ENCODE measurements around the gene SLC6A17.

SLC6A17 gene

DNA sequence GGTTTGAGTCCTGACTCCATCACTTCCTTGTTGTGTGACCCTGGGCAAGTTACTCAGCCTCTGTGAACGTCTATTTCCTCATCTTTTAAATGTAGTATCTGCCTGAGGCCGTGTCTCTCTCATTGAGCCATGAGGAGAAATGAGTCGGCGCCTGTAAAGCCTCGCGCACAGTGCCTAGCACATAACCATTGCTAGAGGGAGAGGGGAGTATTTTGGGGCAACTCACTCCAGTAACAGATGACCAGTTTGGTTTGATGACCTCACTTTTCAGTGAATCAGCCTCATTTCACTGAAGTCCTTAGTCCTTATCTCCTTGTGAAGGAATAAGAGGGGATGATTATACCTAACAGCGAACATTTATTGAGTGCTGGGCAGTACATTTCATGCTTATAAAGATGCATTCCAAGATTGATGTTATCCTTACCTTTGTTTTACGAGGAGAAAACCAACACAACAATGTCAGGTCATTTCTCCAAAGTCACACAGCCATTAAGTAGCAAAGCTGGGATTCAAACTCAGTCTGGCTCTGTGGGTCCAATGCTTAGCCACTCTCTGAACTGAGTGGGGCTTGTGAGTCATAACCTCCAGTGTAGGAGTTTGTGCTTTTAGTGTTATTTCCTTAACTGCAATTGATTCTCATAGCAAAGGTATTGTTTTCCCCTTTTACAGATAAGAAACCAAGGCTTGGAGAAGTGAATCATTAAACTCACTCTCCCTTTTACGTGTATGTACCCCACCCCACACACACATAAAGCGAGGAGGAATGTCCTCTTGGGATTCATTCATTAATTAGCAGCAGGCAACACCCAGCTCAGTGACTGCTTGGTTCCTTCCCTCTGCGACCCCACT is 85.8 kb downstream of the SLC6A17 start:
- H3K36me3 ChIP-seq (ENCODE audit: control insufficient read depth in 1 of 2, insufficient read depth in 2 of 2, low read length in 2 of 2), result no peaks in the 10 kb centered on the region
- no peak overlapping the region for H3K4me3 ChIP-seq (ENCODE audit: low read depth, low read length)
- H4K8ac ChIP-seq (ENCODE audit: low read depth, low read length), result no peak overlapping the region
- H2AK5ac ChIP-seq (ENCODE audit: low read length), result no peak overlapping the region
- H3K4me1 ChIP-seq (ENCODE audit: control insufficient read depth in 1 of 2, insufficient read depth in 2 of 2, low read length in 2 of 2), result peaks cover 3 to 8% of the 10 kb centered on the region in 2 experiments
- no peak overlapping the region for H3K18ac ChIP-seq (ENCODE audit: low read length)
- H3K4me2 ChIP-seq (ENCODE audit: low read length), result no peak overlapping the region
- no peaks in the 10 kb centered on the region for H3K79me1 ChIP-seq (ENCODE audit: low read length)
- H4K91ac ChIP-seq (ENCODE audit: low read depth, low read length), result no peak overlapping the region
- peak; percentile 81 to 83 for DNase-seq
- H2AFZ ChIP-seq (ENCODE audit: insufficient read depth, low read length, poor library complexity), result no peak overlapping the region
- no peaks in the 10 kb centered on the region for H3K79me2 ChIP-seq (ENCODE audit: control insufficient read depth, insufficient read depth, low read length, poor library complexity)
- H4K12ac ChIP-seq (ENCODE audit: low read depth, low read length), result no peak overlapping the region
- peaks cover 3% of the 10 kb centered on the region for H3K9me3 ChIP-seq (ENCODE audit: insufficient read depth, low read depth, low read length)
- no peak overlapping the region for H3K4ac ChIP-seq (ENCODE audit: low read depth, low read length)
- H3K14ac ChIP-seq (ENCODE audit: low read length), result no peak overlapping the region
- H2BK120ac ChIP-seq (ENCODE audit: insufficient read depth, low read length, poor library complexity), result no peak overlapping the region
- H2BK12ac ChIP-seq (ENCODE audit: low read length), result no peak overlapping the region
- no CpG with 5 or more reads among the region's 11 CpGs for WGBS (ENCODE audit: extremely low coverage, insufficient coverage, insufficient read length)
- no peaks in the 10 kb centered on the region for H3K27me3 ChIP-seq (ENCODE audit: insufficient read depth, low read length)
- no peak overlapping the region for H3K27ac ChIP-seq (ENCODE audit: low read depth, low read length)
- no peak overlapping the region for H2BK5ac ChIP-seq (ENCODE audit: low read depth, low read length, poor library complexity)
- no peak overlapping the region for H3K23ac ChIP-seq (ENCODE audit: low read length)
- H3K9ac ChIP-seq (ENCODE audit: low read length), result no peak overlapping the region

DNA sequence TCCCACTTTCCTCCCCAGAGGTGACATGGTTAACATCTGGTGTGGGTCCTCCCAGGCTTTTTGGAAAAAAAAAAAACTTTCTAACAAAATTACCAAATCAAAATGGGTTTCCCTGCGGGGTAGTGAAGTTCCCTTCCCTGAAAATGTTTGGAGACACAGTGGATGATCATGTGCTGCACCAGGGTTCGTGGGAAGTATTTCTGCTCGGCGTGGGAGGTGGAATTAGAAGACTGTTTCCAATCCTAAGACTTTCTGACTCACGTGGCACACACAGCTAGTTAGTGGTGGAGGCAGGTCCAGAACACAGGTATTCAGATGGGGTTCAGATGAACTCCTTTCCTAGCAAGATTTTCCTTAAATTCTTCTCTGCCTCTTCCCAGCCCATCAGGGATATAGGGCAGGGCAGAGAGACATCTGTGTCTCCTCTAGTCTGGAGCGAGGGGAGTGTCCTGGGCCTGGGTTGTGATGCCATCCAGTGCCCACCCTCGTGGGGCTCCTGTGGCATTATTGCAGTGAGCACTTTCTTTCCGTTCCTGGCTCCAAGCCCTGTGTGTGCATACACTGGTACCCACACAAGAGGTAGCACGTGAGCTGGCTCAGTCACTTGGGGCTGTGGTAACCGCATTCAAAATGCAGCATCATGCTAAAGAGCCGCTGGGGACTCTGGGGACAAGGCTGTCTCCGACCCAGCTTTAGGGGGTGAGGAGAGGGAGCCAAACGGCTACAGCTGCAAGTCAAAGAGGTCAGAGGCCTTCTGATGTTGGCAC is 87.3 kb downstream of the SLC6A17 start:
- Histone ChIP-seq H4K8ac (ENCODE audit: low read depth, low read length) (no peak overlapping the region), H3K4ac (ENCODE audit: low read depth, low read length) (no peak overlapping the region), H3K4me1 (ENCODE audit: control insufficient read depth in 1 of 2, insufficient read depth in 2 of 2, low read length in 2 of 2) (peaks cover 3 to 8% of the 10 kb centered on the region in 2 experiments), H3K36me3 (ENCODE audit: control insufficient read depth in 1 of 2, insufficient read depth in 2 of 2, low read length in 2 of 2) (no peaks in the 10 kb centered on the region), H3K18ac (ENCODE audit: low read length) (no peak overlapping the region), H3K79me1 (ENCODE audit: low read length) (no peaks in the 10 kb centered on the region), H2AK5ac (ENCODE audit: low read length) (no peak overlapping the region), H4K12ac (ENCODE audit: low read depth, low read length) (no peak overlapping the region), H3K79me2 (ENCODE audit: control insufficient read depth, insufficient read depth, low read length, poor library complexity) (no peaks in the 10 kb centered on the region), H3K9ac (ENCODE audit: low read length) (no peak overlapping the region), H3K27me3 (ENCODE audit: insufficient read depth, low read length) (no peaks in the 10 kb centered on the region), H3K9me3 (ENCODE audit: insufficient read depth, low read depth, low read length) (no peaks in the 10 kb centered on the region), H2BK5ac (ENCODE audit: low read depth, low read length, poor library complexity) (no peak overlapping the region), H3K4me3 (ENCODE audit: low read depth, low read length) (no peak overlapping the region), H2AFZ (ENCODE audit: insufficient read depth, low read length, poor library complexity) (no peak overlapping the region), H2BK120ac (ENCODE audit: insufficient read depth, low read length, poor library complexity) (no peak overlapping the region), H2BK12ac (ENCODE audit: low read length) (no peak overlapping the region), H3K4me2 (ENCODE audit: low read length) (no peak overlapping the region), H4K91ac (ENCODE audit: low read depth, low read length) (no peak overlapping the region), H3K23ac (ENCODE audit: low read length) (no peak overlapping the region), H3K14ac (ENCODE audit: low read length) (no peak overlapping the region), H3K27ac (ENCODE audit: low read depth, low read length) (no peak overlapping the region)
- WGBS (ENCODE audit: extremely low coverage, insufficient coverage, insufficient read length), result no CpG with 5 or more reads among the region's 13 CpGs
- no peak for DNase-seq

DNA sequence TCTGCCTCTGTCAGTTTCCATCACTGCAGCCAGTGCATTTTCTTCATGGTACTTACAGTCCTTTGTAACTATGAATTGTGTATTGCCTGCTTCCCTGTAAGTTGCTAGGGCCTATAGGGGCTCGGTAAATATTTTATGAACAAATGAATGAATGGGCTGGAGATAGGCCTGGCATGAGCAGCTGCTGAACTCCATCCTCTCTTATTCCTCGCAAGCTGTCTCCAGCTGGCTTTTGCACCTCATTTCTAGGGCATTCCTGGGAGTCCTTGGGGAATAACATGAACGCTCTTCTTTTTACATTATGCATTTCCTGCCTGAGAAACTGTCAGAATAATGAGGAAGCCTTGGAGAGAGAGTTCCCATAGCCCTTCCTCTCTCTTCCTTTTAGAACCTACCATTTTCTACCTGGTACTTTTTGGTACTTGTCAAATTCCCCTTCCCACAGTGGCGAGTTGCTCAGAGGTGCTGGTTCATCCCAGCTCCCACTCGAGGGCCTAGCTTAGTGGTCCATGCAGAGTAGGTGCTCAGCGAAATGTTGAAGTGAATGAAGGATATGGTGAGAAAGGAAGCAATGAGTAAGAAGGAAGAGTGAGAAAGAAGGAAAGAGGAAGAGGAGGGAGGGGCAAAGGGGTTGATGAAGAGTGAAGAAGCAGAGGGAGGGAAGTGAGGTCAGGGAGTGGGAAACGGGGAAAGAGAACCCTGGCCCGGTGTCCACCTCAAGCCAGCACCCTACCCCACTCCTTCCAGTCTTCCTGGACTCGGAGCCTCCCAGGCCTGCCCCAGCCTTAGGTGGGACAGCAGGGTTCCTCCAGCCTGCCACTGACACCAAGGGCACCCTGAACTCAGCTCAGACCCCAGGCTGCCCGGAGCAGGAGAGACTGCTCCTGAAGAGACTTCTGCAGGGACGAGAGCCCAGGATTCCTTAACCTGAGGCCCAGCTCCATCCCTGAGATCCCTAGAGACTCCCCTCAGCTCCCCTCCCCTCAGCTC is 89.4 kb downstream of the SLC6A17 start:
- Histone ChIP-seq H3K18ac (ENCODE audit: low read length) (no peak overlapping the region), H3K23ac (ENCODE audit: low read length) (no peak overlapping the region), H3K27ac (ENCODE audit: low read depth, low read length) (no peak overlapping the region), H2AK5ac (ENCODE audit: low read length) (no peak overlapping the region), H3K27me3 (ENCODE audit: insufficient read depth, low read length) (no peaks in the 10 kb centered on the region), H4K91ac (ENCODE audit: low read depth, low read length) (no peak overlapping the region), H3K4me1 (ENCODE audit: control insufficient read depth in 1 of 2, insufficient read depth in 2 of 2, low read length in 2 of 2) (peaks cover 3 to 8% of the 10 kb centered on the region in 2 experiments), H3K4me3 (ENCODE audit: low read depth, low read length) (no peak overlapping the region), H3K36me3 (ENCODE audit: control insufficient read depth in 1 of 2, insufficient read depth in 2 of 2, low read length in 2 of 2) (no peaks in the 10 kb centered on the region), H3K4me2 (ENCODE audit: low read length) (no peak overlapping the region), H3K79me2 (ENCODE audit: control insufficient read depth, insufficient read depth, low read length, poor library complexity) (no peaks in the 10 kb centered on the region), H4K8ac (ENCODE audit: low read depth, low read length) (no peak overlapping the region), H2BK12ac (ENCODE audit: low read length) (no peak overlapping the region), H3K79me1 (ENCODE audit: low read length) (no peaks in the 10 kb centered on the region), H3K4ac (ENCODE audit: low read depth, low read length) (no peak overlapping the region), H3K9me3 (ENCODE audit: insufficient read depth, low read depth, low read length) (no peaks in the 10 kb centered on the region), H3K14ac (ENCODE audit: low read length) (no peak overlapping the region), H2AFZ (ENCODE audit: insufficient read depth, low read length, poor library complexity) (no peak overlapping the region), H3K9ac (ENCODE audit: low read length) (no peak overlapping the region), H2BK5ac (ENCODE audit: low read depth, low read length, poor library complexity) (no peak overlapping the region), H4K12ac (ENCODE audit: low read depth, low read length) (no peak overlapping the region), H2BK120ac (ENCODE audit: insufficient read depth, low read length, poor library complexity) (no peak overlapping the region)
- 100% methylated on average over 1 of the region's 11 CpGs for WGBS (ENCODE audit: extremely low coverage, insufficient coverage, insufficient read length)
- no peak for DNase-seq

Measured in trophoblast cell (in vitro differentiated cells and primary cell).